Measurements from ENCODE around the gene ROR2. TPM values are rescaled to one million over a fixed set of nuclear protein-coding genes. Genes with fewer than 3 reads are reported as not detected.

The ROR2 gene
- total and polyA plus RNA-seq, 2 donors (not counting 3 experiments of a cell fraction or from before 2014, with no cell fraction given) = not detected

GRCh38 chr9:91765296-91765695 lies 184.7 kb downstream of the ROR2 start:
- FAIRE-seq (no peak), DNase-seq (ENCODE audit: low read depth, low spot score) (no peak)
- Histone ChIP-seq H3K4me2 (ENCODE audit: insufficient read depth, low read length) (no peak overlapping the region), H3K27ac (ENCODE audit: insufficient read depth, low read depth, low read length) (no peak overlapping the region), H2AFZ (ENCODE audit: low read depth, low read length) (no peak overlapping the region), H3K9ac (replicated peaks; ENCODE audit: extremely low read depth, insufficient read depth, low read length) (no peak overlapping the region), H4K20me1 (replicated peaks; ENCODE audit: control insufficient read depth, extremely low read depth, insufficient read depth, low read length) (no peaks in the 10 kb centered on the region), H3K4me3 (replicated peaks in 1 of 3; ENCODE audit: insufficient read depth in 1 of 3, low read depth in 1 of 3, low read length in 3 of 3) (no peak overlapping the region), H3K79me2 (ENCODE audit: control insufficient read depth, insufficient read depth, low read length) (no peaks in the 10 kb centered on the region), H3K36me3 (ENCODE audit: control insufficient read depth in 2 of 2, extremely low read depth in 1 of 2, insufficient read depth in 2 of 2, low read length in 2 of 2) (no peaks in the 10 kb centered on the region), H3K9me3 (replicated peaks; ENCODE audit: control insufficient read depth, insufficient read depth, low read length) (no peaks in the 10 kb centered on the region), H3K9me1 (replicated peaks; ENCODE audit: control insufficient read depth, extremely low read depth, insufficient read depth, low read length) (no peaks in the 10 kb centered on the region), H3K27me3 (ENCODE audit: control insufficient read depth in 2 of 2, insufficient read depth in 2 of 2, low read length in 2 of 2) (no peaks in the 10 kb centered on the region), H3K4me1 (ENCODE audit: control insufficient read depth, extremely low read depth, insufficient read depth, low read length) (no peaks in the 10 kb centered on the region)
- TF ChIP-seq, protein P1, sequence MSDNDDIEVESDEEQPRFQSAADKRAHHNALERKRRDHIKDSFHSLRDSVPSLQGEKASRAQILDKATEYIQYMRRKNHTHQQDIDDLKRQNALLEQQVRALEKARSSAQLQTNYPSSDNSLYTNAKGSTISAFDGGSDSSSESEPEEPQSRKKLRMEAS (IDR thresholded peaks at IDR 0.05; ENCODE audit: insufficient read depth, insufficient read length) = no peak
- TF ChIP-seq POLR2A (IDR thresholded peaks at IDR 0.05; ENCODE audit: low read depth, low read length) (no peak), FOS (IDR thresholded peaks at IDR 0.05; ENCODE audit: borderline replicate concordance, insufficient read depth, low read length) (no peak), CTCF (IDR thresholded peaks at IDR 0.05; ENCODE audit: extremely low read depth in 1 of 2, insufficient read depth in 1 of 2, low read depth in 1 of 2, low read length in 2 of 2) (no peak), MYC (IDR thresholded peaks at IDR 0.05; ENCODE audit: low read depth, low read length) (no peak)
- CTCF ChIA-PET = no interaction called here
- POLR2A ChIA-PET = no interaction called here
- intact Hi-C loops (cut with micrococcal nuclease) (no loop called here), dilution Hi-C loops (cut with MboI; ENCODE audit: extremely low pct_ligation_motif_present, low sequenced_read_pairs) (no loop called here)
- no TSS peak for BruUV-seq (replicated peaks)

- DNase-seq (ENCODE audit: low read depth, low spot score) (no peak), FAIRE-seq (no peak)
- no peaks in the 10 kb centered on the region for H4K20me1 ChIP-seq (replicated peaks; ENCODE audit: control insufficient read depth, extremely low read depth, insufficient read depth, low read length)
- TF ChIP-seq, protein P1 (IDR thresholded peaks at IDR 0.05; ENCODE audit: insufficient read depth, insufficient read length) = no peak
- TF ChIP-seq EZH2 (IDR thresholded peaks at IDR 0.05; ENCODE audit: borderline replicate concordance, low read depth, low read length, severe bottlenecking) (no peak), CTCF (IDR thresholded peaks at IDR 0.05; ENCODE audit: extremely low read depth in 1 of 2, insufficient read depth in 1 of 2, low read depth in 1 of 2, low read length in 2 of 2) (no peak), JUN (IDR thresholded peaks at IDR 0.05; ENCODE audit: borderline replicate concordance, insufficient read depth, insufficient read length, low read depth) (no peak), FOS (IDR thresholded peaks at IDR 0.05; ENCODE audit: borderline replicate concordance, insufficient read depth, low read length) (no peak), GATA2 (IDR thresholded peaks at IDR 0.05; ENCODE audit: insufficient read depth, insufficient read length, low read depth, low read length) (no peak), POLR2A (IDR thresholded peaks at IDR 0.05; ENCODE audit: low read depth, low read length) (no peak), MYC (IDR thresholded peaks at IDR 0.05; ENCODE audit: low read depth, low read length) (no peak), POLR2AphosphoS5 (IDR thresholded peaks at IDR 0.05; ENCODE audit: insufficient read depth, low read depth, low read length) (no peak)
- H3K4me1 ChIP-seq (ENCODE audit: control insufficient read depth, extremely low read depth, insufficient read depth, low read length) = no peaks in the 10 kb centered on the region
- H3K27ac ChIP-seq (ENCODE audit: insufficient read depth, low read depth, low read length) = no peak overlapping the region
- POLR2A ChIA-PET = no interaction called here
- CTCF ChIA-PET = interaction anchor here (1.0 kb wide), 1 partner anchor 38 kb away, joined by 3 read pairs; no protein-coding TSS in a partner anchor
- no peaks in the 10 kb centered on the region for H3K79me2 ChIP-seq (ENCODE audit: control insufficient read depth, insufficient read depth, low read length)
- no peaks in the 10 kb centered on the region for H3K27me3 ChIP-seq (ENCODE audit: control insufficient read depth in 2 of 2, insufficient read depth in 2 of 2, low read length in 2 of 2)
- dilution Hi-C loops (cut with MboI; ENCODE audit: extremely low pct_ligation_motif_present, low sequenced_read_pairs) (no loop called here), intact Hi-C loops (cut with micrococcal nuclease) (no loop called here)
- no peaks in the 10 kb centered on the region for H3K9me3 ChIP-seq (replicated peaks; ENCODE audit: control insufficient read depth, insufficient read depth, low read length)
- no peak overlapping the region for H2AFZ ChIP-seq (ENCODE audit: low read depth, low read length)
- H3K36me3 ChIP-seq (ENCODE audit: control insufficient read depth in 2 of 2, extremely low read depth in 1 of 2, insufficient read depth in 2 of 2, low read length in 2 of 2) = no peaks in the 10 kb centered on the region
- no peak overlapping the region for H3K4me3 ChIP-seq (replicated peaks in 1 of 3; ENCODE audit: insufficient read depth in 1 of 3, low read depth in 1 of 3, low read length in 3 of 3)
- no peak overlapping the region for H3K9ac ChIP-seq (replicated peaks; ENCODE audit: extremely low read depth, insufficient read depth, low read length)
- H3K4me2 ChIP-seq (ENCODE audit: insufficient read depth, low read length) = no peak overlapping the region
- BruUV-seq (replicated peaks) = no TSS peak
- no peaks in the 10 kb centered on the region for H3K9me1 ChIP-seq (replicated peaks; ENCODE audit: control insufficient read depth, extremely low read depth, insufficient read depth, low read length)
Observed at GRCh38 chr9:91764661-91765060, 185.4 kb downstream of the ROR2 start.

All from endothelial cell of umbilical vein (primary cell).